T1000 (cell line): ENCODE data around the gene RCAN3.
"Not testable (repeated sequence)": the region's sequence is repeated elsewhere in the genome, so short reads cannot be mapped to it uniquely, and the experiment has no call there.

Experiments used
- DNase-seq: peaks from one replicate; lab custom pipeline; 2025; ENCODE audit warnings: mixed read lengths; lab: John Stamatoyannopoulos, UW

Gene RCAN3

DNA sequence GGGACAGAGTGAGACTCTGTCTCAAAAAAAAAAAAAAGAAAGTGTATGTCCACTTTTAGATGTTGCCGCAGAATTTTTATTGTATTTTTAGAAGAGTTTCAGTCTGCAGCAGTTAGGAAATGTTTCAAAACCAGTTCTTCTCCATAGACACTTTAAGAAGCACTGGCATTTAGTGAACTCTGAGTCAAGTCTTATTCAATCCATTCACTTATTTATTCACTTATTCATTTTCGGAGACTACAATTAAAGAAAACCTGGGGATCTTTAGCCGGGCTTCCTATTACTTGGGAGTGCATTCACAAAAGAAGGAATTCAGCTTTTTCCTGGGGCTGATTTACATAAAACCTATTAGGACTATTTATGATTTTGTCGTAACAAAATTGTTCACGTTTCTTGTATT, 12.3 kb downstream of the RCAN3 start:
- no peak for DNase-seq

DNA sequence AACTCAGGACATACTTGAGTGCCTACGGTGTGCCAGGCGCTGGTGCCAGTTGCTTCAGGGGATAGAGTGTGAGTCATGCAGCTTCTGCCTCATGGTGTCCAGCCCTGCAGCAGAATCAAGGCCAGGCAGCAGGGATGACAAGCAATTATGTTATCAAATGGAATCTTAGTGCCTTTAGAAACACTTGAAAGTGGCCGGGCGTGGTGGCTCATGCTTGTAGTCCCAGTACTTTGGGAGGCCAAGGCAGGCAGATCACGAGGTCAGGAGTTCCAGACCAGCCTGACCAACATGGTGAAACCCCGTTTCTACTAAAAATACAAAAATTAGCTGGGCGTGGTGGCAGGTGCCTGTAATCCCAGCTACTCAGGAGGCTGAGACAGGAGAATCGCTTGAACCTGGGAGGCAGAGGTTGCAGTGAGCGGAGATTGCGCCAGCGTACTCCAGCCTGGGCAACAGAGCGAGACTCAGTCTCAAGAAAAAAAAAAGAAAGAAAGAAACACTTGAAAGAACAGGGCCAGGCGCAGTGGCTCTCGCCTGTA, 13.1 kb downstream of the RCAN3 start:
- DNase-seq = not testable (repeated sequence)

DNA sequence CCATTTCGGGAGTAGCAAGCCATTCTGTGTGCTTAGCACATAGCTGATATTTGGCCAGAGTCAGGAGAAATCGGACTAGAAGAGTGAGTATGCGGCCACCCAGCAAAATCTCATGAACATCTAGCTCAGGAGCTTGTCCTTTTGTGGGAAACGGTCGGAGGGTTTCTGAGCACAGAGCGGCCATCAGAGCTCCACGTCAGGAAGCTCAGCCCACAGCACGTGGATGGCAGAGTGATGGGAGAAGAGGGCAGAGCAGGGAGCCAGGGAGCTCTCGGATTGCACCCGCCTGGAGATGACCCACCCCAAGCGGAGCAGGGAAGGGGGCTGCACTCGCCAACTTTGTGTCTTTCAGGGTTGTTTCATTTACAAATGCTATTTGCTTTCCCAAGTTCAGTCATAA, 13.9 kb downstream of the RCAN3 start:
- DNase-seq = no peak

GRCh38 chr1:24517898-24518297, 15.3 kb downstream of the RCAN3 start:
- DNase-seq = no peak

DNA sequence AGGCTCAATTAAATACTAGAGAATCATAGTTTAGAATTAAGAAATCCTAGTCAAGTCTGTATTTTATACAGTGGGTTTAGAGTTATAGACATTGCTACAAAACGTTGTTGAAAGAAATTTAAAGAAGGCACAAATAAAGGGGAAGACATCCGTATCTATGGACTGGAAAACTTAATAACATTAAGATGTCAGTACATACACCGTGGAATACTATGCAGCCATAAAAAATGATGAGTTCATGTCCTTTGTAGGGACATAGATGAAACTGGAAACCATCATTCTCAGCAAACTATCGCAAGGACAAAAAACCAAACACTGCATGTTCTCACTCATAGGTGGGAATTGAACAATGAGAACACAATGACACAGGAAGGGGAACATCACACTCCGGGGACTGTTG, 17.6 kb downstream of the RCAN3 start:
- DNase-seq = not testable (repeated sequence)

GRCh38 chr1:24525606-24526005, 23.0 kb downstream of the RCAN3 start:
- no peak for DNase-seq

- DNase-seq = no peak
Observed at GRCh38 chr1:24526045-24526444, 23.4 kb downstream of the RCAN3 start.

- DNase-seq = no peak
Observed at GRCh38 chr1:24526940-24527542, 24.4 kb downstream of the RCAN3 start.

DNA sequence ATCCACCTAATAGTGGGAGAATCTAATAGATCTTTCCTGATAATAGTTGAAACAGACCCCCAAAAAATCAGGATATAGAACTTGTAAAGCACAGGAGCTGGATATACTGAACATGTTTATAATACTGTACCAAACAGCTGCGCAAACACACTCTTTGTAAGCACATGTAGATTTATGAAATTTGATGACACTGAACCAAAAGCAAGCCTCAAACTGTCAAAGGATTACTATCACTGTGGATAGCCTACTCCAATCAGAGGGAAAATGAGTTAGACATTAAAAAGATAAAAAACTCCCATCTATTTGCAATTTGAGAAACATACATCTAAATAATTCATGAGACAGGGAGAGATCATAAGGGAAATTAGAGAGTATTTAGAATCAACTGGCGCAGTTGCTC, 26.1 kb downstream of the RCAN3 start:
- no peak for DNase-seq

DNA sequence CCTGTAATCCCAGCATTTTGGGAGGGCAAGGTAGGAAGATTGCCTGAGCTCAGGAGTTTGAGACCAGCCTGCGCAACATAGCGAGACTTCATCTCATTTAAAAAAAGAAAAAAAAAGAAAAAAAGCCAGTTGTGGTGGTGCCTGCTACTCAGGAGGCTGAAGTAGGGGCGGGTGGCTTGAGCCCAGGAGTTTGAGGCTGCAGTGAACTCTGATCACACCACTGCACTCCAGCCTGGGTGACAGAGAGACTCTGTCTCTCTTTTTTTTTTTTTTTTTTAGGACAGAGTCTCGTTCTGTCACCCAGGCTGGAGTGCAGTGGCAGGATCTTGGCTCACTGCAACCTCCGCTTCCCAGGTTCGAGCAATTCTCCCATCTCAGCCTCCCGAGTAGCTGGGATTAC, 26.7 kb downstream of the RCAN3 start:
- DNase-seq = not testable (repeated sequence)

GRCh38 chr1:24535021-24535424, 32.4 kb downstream of the RCAN3 start:
- DNase-seq = no peak

DNA sequence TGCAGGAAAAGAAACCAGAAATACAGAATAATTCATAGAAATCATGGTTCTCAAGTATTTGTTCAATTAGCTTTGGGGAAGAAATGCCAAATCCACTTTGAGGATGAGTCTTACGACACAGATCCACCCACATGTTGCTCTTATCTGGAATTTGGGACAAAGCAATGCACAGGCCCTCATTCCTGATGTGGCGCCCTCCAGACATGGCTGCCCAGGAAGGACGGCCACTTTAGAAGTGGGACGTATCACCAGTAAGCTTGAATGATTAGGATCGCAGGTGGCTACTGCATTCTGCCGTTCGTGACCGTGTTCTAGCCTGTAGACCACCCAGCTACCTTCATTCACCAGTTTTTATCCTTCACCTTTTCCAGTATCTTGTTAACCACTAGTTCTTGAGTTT, 33.1 kb downstream of the RCAN3 start:
- DNase-seq = no peak

- no peak for DNase-seq
Observed at GRCh38 chr1:24536391-24536840, 33.8 kb downstream of the RCAN3 start.

DNA sequence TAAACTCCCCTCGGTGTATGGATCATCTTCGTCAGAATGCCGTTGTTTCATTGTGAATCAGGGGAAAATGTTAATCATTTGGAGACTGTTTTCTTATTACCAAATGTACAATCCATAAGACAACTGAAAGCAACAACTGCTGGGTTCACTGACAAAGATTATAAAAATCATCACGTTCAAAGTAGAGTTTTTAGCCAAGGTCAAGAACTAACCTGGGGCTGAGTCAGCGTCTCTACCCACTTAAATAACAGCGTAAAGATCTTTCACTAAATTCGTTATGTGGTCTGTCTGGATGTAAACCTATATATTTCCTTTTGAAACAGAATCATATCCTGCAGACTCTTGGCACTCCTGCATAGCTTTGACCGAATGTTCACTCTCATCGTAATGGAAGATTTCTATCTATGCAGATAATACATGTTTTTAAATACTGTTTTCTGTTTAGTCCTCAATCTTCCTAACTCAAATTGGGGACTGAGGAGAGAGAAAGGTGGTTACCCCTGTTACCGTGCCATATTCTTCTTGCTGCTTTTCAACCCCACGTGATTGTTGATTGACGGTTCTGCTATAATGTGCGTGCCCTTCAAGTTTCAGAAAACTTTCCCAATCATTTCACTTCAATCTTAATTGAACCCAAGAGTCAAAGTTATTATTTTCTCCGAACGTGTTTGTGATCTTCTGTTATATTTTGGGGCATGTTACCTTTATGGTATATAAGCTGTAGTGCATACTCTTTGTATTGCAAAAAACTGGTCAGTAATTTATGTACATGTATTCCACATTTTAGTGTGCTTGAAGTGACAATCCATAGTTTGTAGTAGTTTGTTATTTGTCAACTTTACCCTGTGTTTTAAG, 37.6 kb downstream of the RCAN3 start:
- DNase-seq = no peak

GRCh38 chr1:24540906-24541710, 38.5 kb downstream of the RCAN3 start:
- DNase-seq = no peak

GRCh38 chr1:24541711-24542346, 39.2 kb downstream of the RCAN3 start:
- no peak for DNase-seq

GRCh38 chr1:24544239-24544638, 41.6 kb downstream of the RCAN3 start:
- no peak for DNase-seq

DNA sequence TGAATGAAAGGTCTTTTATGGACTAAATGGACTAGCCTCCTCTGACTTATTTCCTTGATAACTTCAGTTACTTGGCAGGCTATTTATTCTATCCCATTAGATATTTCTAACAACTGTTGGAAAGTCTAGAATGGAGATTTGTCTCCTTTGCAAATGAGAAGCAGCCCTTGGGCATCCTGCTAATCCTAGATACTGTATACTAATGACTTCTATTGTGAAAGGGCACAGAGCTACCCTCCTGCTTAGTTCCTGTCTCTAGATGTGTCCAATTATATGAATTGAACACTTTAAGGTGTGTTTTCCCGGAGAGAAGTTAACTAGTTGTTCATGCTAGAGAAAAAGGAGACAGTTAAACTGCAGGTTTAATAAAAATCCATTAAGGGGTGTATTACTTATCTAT, 43.0 kb downstream of the RCAN3 start:
- no peak for DNase-seq

- no peak for DNase-seq
Observed at GRCh38 chr1:24547195-24547594, 44.6 kb downstream of the RCAN3 start.

- DNase-seq = no peak
Observed at GRCh38 chr1:24548070-24548469, 45.4 kb downstream of the RCAN3 start.

DNA sequence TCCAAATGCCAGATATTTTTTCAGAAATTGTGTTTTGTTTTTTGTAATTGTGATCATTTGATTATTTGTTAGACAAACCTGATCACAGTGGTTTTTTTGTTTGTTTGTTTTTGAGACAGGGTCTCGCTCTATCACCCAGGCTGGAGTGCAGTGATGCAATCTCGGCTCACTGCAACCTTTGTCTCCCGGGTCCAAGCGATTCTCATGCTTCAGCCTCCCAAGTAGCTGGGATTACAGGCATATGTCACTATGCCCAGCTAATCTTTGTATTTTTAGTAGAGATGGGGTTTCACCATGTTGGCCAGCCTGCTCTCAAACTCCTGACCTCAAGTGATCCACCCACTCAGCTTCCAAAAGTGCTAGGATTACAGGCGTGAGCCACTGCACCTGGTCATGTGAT, 46.6 kb downstream of the RCAN3 start:
- DNase-seq = not testable (repeated sequence)
